ENCODE results near the gene CYREN. TPM values are rescaled to one million over a fixed set of nuclear protein-coding genes. Genes with fewer than 3 reads are reported as not detected.
A peak's percentile ranks its signal among the peaks of the same experiment; 100 is the strongest.
"Not testable (repeated sequence)": the region's sequence is repeated elsewhere in the genome, so short reads cannot be mapped to it uniquely, and the experiment has no call there.

The CYREN gene
- total RNA-seq, 1 donor from 2014 or later: 44.4 TPM

DNA sequence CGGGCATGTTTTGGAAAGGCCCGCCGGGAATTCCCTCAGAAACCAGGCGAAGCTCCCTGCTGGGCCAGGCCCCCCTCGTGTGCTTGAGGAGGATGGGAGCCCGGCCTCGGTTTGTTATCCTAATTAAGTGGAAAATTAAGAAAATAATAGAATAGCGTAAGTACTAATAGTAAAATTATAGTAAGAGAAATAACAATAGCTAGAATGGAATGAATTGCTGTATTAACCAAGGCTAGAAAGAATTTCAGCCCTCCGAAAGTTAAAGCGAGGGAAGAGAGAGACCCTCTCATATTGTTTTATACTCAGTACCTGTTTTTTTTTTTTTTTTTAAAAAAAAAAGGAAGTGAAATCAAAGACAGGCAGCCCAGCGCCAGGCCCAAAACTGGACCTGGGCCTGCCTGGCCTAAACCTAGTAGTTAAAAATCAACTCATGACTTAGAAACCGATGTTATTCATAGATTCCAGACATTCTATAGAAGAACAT, 533 bp upstream of the CYREN start:
- not testable (repeated sequence) for H3K27me3 Mint-ChIP-seq (ENCODE audit: low read depth)

DNA sequence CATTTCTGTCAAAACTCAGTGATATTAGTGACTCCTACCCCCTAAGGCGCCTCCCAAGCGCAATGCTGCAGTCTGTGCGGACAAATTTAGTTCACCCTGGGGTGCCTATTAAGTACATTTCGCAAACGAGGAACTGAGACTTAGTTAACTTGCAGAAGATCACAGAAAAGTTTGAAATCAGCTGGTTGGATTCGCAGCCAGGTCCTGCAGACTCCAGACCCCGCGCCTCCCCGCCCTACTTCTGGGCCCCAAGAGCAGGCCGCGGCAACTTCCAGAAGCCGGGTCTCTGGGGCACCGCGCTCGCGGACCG, 588 bp downstream of the CYREN start:
- peaks cover 40% of the 10 kb centered on the region for H3K4me1 Mint-ChIP-seq
- H3K36me3 Mint-ChIP-seq: peaks cover 19% of the 10 kb centered on the region
- TF ChIP-seq, protein P1, sequence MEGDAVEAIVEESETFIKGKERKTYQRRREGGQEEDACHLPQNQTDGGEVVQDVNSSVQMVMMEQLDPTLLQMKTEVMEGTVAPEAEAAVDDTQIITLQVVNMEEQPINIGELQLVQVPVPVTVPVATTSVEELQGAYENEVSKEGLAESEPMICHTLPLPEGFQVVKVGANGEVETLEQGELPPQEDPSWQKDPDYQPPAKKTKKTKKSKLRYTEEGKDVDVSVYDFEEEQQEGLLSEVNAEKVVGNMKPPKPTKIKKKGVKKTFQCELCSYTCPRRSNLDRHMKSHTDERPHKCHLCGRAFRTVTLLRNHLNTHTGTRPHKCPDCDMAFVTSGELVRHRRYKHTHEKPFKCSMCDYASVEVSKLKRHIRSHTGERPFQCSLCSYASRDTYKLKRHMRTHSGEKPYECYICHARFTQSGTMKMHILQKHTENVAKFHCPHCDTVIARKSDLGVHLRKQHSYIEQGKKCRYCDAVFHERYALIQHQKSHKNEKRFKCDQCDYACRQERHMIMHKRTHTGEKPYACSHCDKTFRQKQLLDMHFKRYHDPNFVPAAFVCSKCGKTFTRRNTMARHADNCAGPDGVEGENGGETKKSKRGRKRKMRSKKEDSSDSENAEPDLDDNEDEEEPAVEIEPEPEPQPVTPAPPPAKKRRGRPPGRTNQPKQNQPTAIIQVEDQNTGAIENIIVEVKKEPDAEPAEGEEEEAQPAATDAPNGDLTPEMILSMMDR (IDR thresholded peaks at IDR 0.05; ENCODE audit: unreplicated experiment): no peak
- no peaks in the 10 kb centered on the region for H3K9me3 Mint-ChIP-seq
- peak overlapping the region; percentile 95 for H3K27ac Mint-ChIP-seq
- H3K27me3 Mint-ChIP-seq (ENCODE audit: low read depth): no peaks in the 10 kb centered on the region
- peak overlapping the region; percentile 90 for H3K4me3 Mint-ChIP-seq
- no peak for DNase-seq (ENCODE audit: low spot score in 2 of 2, unreplicated experiment in 2 of 2)

More for the DNA sequence above, 533 bp upstream of the CYREN start:
- TF ChIP-seq, protein P1 (IDR thresholded peaks at IDR 0.05; ENCODE audit: unreplicated experiment): peak; percentile 7
- H3K9me3 Mint-ChIP-seq: not testable (repeated sequence)
- peaks cover 40% of the 10 kb centered on the region for H3K4me1 Mint-ChIP-seq
- H3K4me3 Mint-ChIP-seq: peak overlapping the region; percentile 80
- peak overlapping the region; percentile 99 for H3K27ac Mint-ChIP-seq
- H3K36me3 Mint-ChIP-seq: peaks cover 17% of the 10 kb centered on the region
- DNase-seq (ENCODE audit: low spot score in 2 of 2, unreplicated experiment in 2 of 2): peak in 1 of 2 experiments; percentile 34

DNA sequence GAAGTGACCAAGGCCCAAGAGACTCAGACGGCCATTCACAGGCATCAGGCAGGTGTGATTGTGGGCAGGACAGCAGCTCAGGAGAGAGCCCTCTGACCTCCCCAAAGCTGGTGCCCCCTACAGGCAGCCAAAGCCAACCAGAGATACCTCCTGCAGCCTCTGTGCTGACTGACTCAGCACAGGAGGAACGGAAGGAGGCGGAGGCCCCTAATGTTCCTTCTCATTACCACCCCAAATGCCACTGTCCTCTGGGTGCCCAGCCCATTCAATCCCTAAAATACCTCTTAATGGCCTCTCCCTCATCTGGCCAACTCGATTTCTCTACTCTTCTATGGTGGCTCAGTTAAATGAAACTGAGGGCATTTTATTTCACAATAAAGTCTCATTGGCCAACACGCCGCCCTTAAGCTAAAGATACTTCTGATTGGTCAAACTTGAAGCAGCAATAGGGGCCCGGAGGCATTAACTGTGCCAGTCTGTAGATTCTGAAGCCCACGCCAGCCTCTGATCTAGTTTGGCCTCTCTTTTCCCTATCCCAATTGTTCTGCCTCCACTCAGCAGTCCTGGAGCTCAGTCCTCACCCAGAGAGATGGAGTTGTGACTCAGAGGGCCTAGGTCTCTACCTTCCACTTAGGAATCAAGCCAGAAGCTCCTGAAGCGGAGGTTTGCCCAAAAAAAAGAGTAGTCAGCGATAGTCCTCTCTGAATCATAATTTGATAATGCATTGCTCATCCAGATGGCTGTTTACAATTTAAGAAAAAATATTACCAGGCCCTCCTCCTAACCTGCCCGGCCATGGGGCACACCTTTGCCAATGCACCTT, 1.2 kb downstream of the CYREN start:
- H3K4me3 Mint-ChIP-seq: peak overlapping the region; percentile 90
- TF ChIP-seq, protein P1 (IDR thresholded peaks at IDR 0.05; ENCODE audit: unreplicated experiment): no peak
- H3K36me3 Mint-ChIP-seq: peaks cover 20% of the 10 kb centered on the region
- no peaks in the 10 kb centered on the region for H3K27me3 Mint-ChIP-seq (ENCODE audit: low read depth)
- peaks cover 40% of the 10 kb centered on the region for H3K4me1 Mint-ChIP-seq
- DNase-seq (ENCODE audit: low spot score in 2 of 2, unreplicated experiment in 2 of 2): peak in 1 of 2 experiments; percentile 35
- no peaks in the 10 kb centered on the region for H3K9me3 Mint-ChIP-seq
- peak overlapping the region; percentile 95 for H3K27ac Mint-ChIP-seq

DNA sequence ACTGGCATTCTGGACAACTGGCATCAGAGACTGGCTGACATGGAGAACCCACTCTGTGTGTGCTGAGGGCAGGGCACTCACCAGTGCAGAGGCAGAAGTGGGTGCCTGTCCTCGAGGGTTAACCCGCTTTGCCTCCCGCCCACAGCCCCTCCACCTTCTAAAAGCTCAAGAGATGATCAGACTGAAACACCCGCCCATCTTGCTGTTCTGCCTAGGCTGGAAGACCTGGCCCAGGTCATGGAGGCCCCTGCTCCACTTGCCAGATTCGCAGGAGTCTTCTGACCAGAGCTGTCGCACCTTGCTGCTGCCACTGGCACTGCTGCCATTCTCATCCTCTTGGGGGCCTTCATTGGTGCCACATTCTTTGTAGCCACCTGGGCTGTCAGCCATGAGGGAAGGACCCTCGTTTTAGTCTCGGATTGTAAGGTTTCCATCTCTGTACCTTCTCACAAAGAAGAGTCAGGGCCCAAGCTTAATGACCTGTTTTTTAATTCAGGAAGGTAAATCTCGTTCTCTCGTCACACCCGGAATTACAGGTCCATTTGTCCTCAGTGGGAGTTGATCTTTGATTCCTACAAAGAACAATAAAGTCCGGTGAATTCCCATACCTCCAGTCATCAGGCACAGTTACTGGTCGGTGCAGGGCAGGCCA, 1.9 kb downstream of the CYREN start:
- no peak overlapping the region for H3K27ac Mint-ChIP-seq
- H3K36me3 Mint-ChIP-seq: peaks cover 26% of the 10 kb centered on the region
- no peaks in the 10 kb centered on the region for H3K9me3 Mint-ChIP-seq
- H3K27me3 Mint-ChIP-seq (ENCODE audit: low read depth): no peaks in the 10 kb centered on the region
- TF ChIP-seq, protein P1 (IDR thresholded peaks at IDR 0.05; ENCODE audit: unreplicated experiment): no peak
- H3K4me1 Mint-ChIP-seq: peaks cover 40% of the 10 kb centered on the region
- peak overlapping the region; percentile 90 for H3K4me3 Mint-ChIP-seq
- DNase-seq (ENCODE audit: low spot score in 2 of 2, unreplicated experiment in 2 of 2): peak in 1 of 2 experiments; percentile 24

DNA sequence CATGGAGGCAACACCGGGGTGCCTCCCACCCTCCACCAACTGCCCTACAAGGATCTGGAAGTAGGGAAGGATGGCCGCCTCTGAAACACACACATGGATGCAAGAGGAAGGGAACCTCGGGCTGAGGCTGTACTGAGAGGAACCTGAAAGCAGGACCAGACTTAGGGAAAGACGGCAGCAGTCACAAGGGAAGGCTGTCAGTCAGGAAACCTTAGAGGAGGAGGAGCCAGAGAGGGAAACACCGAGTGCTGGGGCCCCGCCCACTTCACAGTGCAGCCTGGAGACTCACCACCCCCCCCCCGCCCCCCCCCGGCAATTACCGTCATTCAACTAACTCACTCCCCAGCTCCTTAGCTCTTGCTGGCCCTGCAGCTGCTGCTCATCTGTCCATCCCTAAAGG, 2.5 kb downstream of the CYREN start:
- peaks cover under 1% of the 10 kb centered on the region for H3K9me3 Mint-ChIP-seq
- DNase-seq (ENCODE audit: low spot score in 2 of 2, unreplicated experiment in 2 of 2): no peak
- H3K36me3 Mint-ChIP-seq: peaks cover 27% of the 10 kb centered on the region
- H3K27ac Mint-ChIP-seq: no peak overlapping the region
- H3K27me3 Mint-ChIP-seq (ENCODE audit: low read depth): no peaks in the 10 kb centered on the region
- peak overlapping the region; percentile 24 for H3K4me3 Mint-ChIP-seq
- H3K4me1 Mint-ChIP-seq: peaks cover 40% of the 10 kb centered on the region
- TF ChIP-seq, protein P1 (IDR thresholded peaks at IDR 0.05; ENCODE audit: unreplicated experiment): no peak

Measured in mesothelial cell of epicardium (in vitro differentiated cells).